Measurements from ENCODE around the gene B3GNT8. TPM values are rescaled to one million over a fixed set of nuclear protein-coding genes. Genes with fewer than 3 reads are reported as not detected.

The B3GNT8 gene
- total and polyA plus RNA-seq, 10 donors = 1.8 to 30.3 (median 10.3) TPM

DNA sequence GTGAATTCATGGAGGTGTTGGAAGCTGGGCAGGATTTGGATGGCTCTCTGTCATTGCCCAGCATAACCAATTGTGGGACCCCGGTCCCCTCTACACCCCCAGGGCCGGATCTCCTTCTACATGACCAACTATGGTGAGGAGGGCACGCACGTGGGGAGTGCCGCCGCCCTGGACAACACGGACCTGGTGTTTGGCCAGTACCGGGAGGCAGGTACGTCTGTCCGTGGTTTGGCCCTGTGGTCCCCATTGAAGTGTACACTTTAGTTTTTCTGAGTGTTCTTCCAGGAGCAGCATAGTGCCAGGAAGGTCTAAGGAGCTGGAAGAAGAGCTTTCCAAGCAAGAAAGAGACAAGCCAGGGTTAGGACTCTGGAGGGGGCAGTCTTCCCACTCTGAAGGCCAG, 13.2 kb downstream of the B3GNT8 start:
- no peaks in the 10 kb centered on the region for H3K27me3 ChIP-seq (replicated peaks in 1 of 7)
- H3K9me3 ChIP-seq = no peaks in the 10 kb centered on the region
- TF ChIP-seq POLR2AphosphoS5 (IDR thresholded peaks at IDR 0.05) = peak in 1 of 3 donors; percentile 37
- TF ChIP-seq POLR2A (IDR thresholded peaks at IDR 0.05) = no peak
- H3K27ac ChIP-seq = peak overlapping the region in 1 of 8 donors; percentile 35
- DNase-seq = no peak
- peaks cover 0 to 83% (median 27%) of the 10 kb centered on the region in 6 donors for H3K4me1 ChIP-seq
- intact Hi-C loops (cut with DNase I; ENCODE audit: low total_unique reads) = no loop called here
- no peak overlapping the region for H3K4me3 ChIP-seq
- H3K36me3 ChIP-seq = peaks cover 0 to 86% (median 63%) of the 10 kb centered on the region in 6 donors
- WGBS, 5 donors = 91 to 95% (median 93%) methylated on average over 8 to 10 of the region's 10 CpGs

DNA sequence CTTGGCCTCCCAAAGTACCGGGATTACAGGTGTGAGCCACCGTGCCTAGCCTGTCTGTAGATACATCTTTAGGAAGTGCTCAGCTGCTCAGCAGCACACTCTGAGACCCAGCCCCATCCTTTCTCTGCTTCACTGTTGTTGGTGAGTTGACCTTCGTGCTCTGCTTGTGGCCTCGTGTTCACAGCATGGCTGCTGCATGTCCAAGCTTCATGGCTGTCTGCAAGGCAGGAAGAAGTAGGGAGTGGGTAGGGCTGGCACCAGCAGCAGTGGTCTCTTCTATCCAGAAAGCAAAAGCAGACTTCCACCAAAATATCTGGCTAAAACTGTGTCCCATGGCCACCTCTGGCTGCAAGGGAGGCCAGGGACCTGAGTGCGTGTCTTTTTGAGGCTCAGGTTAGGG, 14.2 kb downstream of the B3GNT8 start:
- intact Hi-C loops (cut with DNase I; ENCODE audit: low total_unique reads) = no loop called here

GRCh38 chr19:41411968-41412265, 15.3 kb downstream of the B3GNT8 start:
- H3K9me3 ChIP-seq = no peaks in the 10 kb centered on the region
- H3K4me3 ChIP-seq = no peak overlapping the region
- H3K4me1 ChIP-seq = peaks cover 0 to 93% (median 39%) of the 10 kb centered on the region in 6 donors
- H3K27ac ChIP-seq = no peak overlapping the region
- TF ChIP-seq POLR2A (IDR thresholded peaks at IDR 0.05) (no peak), POLR2AphosphoS5 (IDR thresholded peaks at IDR 0.05) (peak in 1 of 3 donors; percentile 28), CTCF (IDR thresholded peaks at IDR 0.05 in 8 of 11, conservative IDR thresholded peaks at IDR 0.05 in 3 of 11) (no peak)
- 76 to 92% (median 84%) methylated on average over 10 to 11 of the region's 11 CpGs for WGBS, 5 donors
- no peaks in the 10 kb centered on the region for H3K27me3 ChIP-seq (replicated peaks in 1 of 7)
- intact Hi-C loops (cut with DNase I; ENCODE audit: low total_unique reads) = no loop called here
- DNase-seq = no peak
- H3K36me3 ChIP-seq = peaks cover 0 to 65% (median 50%) of the 10 kb centered on the region in 6 donors

More for the DNA sequence above, 14.2 kb downstream of the B3GNT8 start:
- WGBS, 5 donors = 91 to 98% (median 92%) methylated on average over 5 of the region's 5 CpGs
- peaks cover 0 to 87% (median 34%) of the 10 kb centered on the region in 6 donors for H3K4me1 ChIP-seq
- peaks cover 0 to 76% (median 54%) of the 10 kb centered on the region in 6 donors for H3K36me3 ChIP-seq
- no peaks in the 10 kb centered on the region for H3K27me3 ChIP-seq (replicated peaks in 1 of 7)
- no peak for DNase-seq
- peak overlapping the region in 1 of 8 donors; percentile 35 for H3K27ac ChIP-seq
- H3K9me3 ChIP-seq = no peaks in the 10 kb centered on the region
- no peak overlapping the region for H3K4me3 ChIP-seq
- TF ChIP-seq CTCF (IDR thresholded peaks at IDR 0.05 in 8 of 11, conservative IDR thresholded peaks at IDR 0.05 in 3 of 11) = no peak
- no peak for TF ChIP-seq POLR2AphosphoS5 (IDR thresholded peaks at IDR 0.05)
- no peak for TF ChIP-seq POLR2A (IDR thresholded peaks at IDR 0.05)

GRCh38 chr19:41411100-41411967, 15.8 kb downstream of the B3GNT8 start:
- 69 to 91% (median 81%) methylated on average over 8 to 9 of the region's 9 CpGs for WGBS, 5 donors
- H3K4me1 ChIP-seq = peaks cover 0 to 95% (median 42%) of the 10 kb centered on the region in 6 donors

More at GRCh38 chr19:41411100-41411967, 15.8 kb downstream of the B3GNT8 start:
- no peaks in the 10 kb centered on the region for H3K9me3 ChIP-seq
- peak overlapping the region in 1 of 8 donors; percentile 88 for H3K27ac ChIP-seq
- no peak for DNase-seq
- peaks cover 0 to 59% (median 44%) of the 10 kb centered on the region in 6 donors for H3K36me3 ChIP-seq
- no peak overlapping the region for H3K4me3 ChIP-seq
- intact Hi-C loops (cut with DNase I; ENCODE audit: low total_unique reads) = no loop called here
- no peaks in the 10 kb centered on the region for H3K27me3 ChIP-seq (replicated peaks in 1 of 7)
- no peak for TF ChIP-seq POLR2A (IDR thresholded peaks at IDR 0.05)
